ENCODE data around the gene PTPN11. TPM values are rescaled to one million over a fixed set of nuclear protein-coding genes. Genes with fewer than 3 reads are reported as not detected.
A peak's percentile ranks its signal among the peaks of the same experiment; 100 is the strongest.

Gene PTPN11
- total and polyA plus RNA-seq, 2 donors from 2014 or later, result 20.0 to 105 TPM

GRCh38 chr12:112480931-112481330 lies 62.2 kb downstream of the PTPN11 start:
- intact Hi-C loops (cut with DNase I), result no loop called here
- peaks cover 5 to 41% (median 21%) of the 10 kb centered on the region in 3 donors for H3K36me3 ChIP-seq (ENCODE audit: control insufficient read depth in 2 of 3, insufficient read depth in 3 of 3, low read length in 3 of 3)
- no peak for DNase-seq
- H3K9ac ChIP-seq (ENCODE audit: low read length in 3 of 3), result no peak overlapping the region
- no peaks in the 10 kb centered on the region for H3K27me3 ChIP-seq (ENCODE audit: control insufficient read depth, insufficient read depth, low read length)
- H3K4me3 ChIP-seq (ENCODE audit: low read length in 3 of 3), result no peak overlapping the region
- no peaks in the 10 kb centered on the region for H3K4me1 ChIP-seq (ENCODE audit: control insufficient read depth in 2 of 3, insufficient read depth in 2 of 3, low read depth in 1 of 3, low read length in 3 of 3)
- no peak overlapping the region for H3K27ac ChIP-seq (ENCODE audit: low read depth in 2 of 2, low read length in 2 of 2)
- no peaks in the 10 kb centered on the region for H3K9me3 ChIP-seq (ENCODE audit: control insufficient read depth in 2 of 3, insufficient read depth in 1 of 3, low read length in 3 of 3)
- TF ChIP-seq CTCF (IDR thresholded peaks at IDR 0.05; ENCODE audit: borderline replicate concordance, extremely low read depth, insufficient read depth), result no peak
- no peak for FAIRE-seq

- Histone ChIP-seq H3K9me3 (ENCODE audit: control insufficient read depth in 2 of 3, insufficient read depth in 1 of 3, low read length in 3 of 3) (no peaks in the 10 kb centered on the region), H3K27ac (ENCODE audit: low read depth in 2 of 2, low read length in 2 of 2) (no peak overlapping the region), H3K4me3 (ENCODE audit: low read length in 3 of 3) (no peak overlapping the region), H3K36me3 (ENCODE audit: control insufficient read depth in 2 of 3, insufficient read depth in 3 of 3, low read length in 3 of 3) (peaks cover 3 to 37% (median 26%) of the 10 kb centered on the region in 3 donors), H3K27me3 (ENCODE audit: control insufficient read depth, insufficient read depth, low read length) (no peaks in the 10 kb centered on the region), H3K4me1 (ENCODE audit: control insufficient read depth in 2 of 3, insufficient read depth in 2 of 3, low read depth in 1 of 3, low read length in 3 of 3) (no peaks in the 10 kb centered on the region), H3K9ac (ENCODE audit: low read length in 3 of 3) (no peak overlapping the region)
- TF ChIP-seq CTCF (IDR thresholded peaks at IDR 0.05; ENCODE audit: borderline replicate concordance, extremely low read depth, insufficient read depth), result no peak
- FAIRE-seq (no peak), DNase-seq (no peak)
- intact Hi-C loops (cut with DNase I), result no loop called here
These were observed 64.0 kb downstream of the PTPN11 start for GRCh38 chr12:112482733-112483132.

- Histone ChIP-seq H3K27ac (ENCODE audit: low read depth in 2 of 2, low read length in 2 of 2) (no peak overlapping the region), H3K4me1 (ENCODE audit: control insufficient read depth in 2 of 3, insufficient read depth in 2 of 3, low read depth in 1 of 3, low read length in 3 of 3) (no peaks in the 10 kb centered on the region), H3K9ac (ENCODE audit: low read length in 3 of 3) (no peak overlapping the region), H3K9me3 (ENCODE audit: control insufficient read depth in 2 of 3, insufficient read depth in 1 of 3, low read length in 3 of 3) (no peaks in the 10 kb centered on the region), H3K4me3 (ENCODE audit: low read length in 3 of 3) (no peak overlapping the region), H3K36me3 (ENCODE audit: control insufficient read depth in 2 of 3, insufficient read depth in 3 of 3, low read length in 3 of 3) (peaks cover 0 to 32% (median 31%) of the 10 kb centered on the region in 3 donors), H3K27me3 (ENCODE audit: control insufficient read depth, insufficient read depth, low read length) (no peaks in the 10 kb centered on the region)
- DNase-seq (peak in 1 of 5 donors; percentile 66), FAIRE-seq (no peak)
- intact Hi-C loops (cut with DNase I), result no loop called here
- no peak for TF ChIP-seq CTCF (IDR thresholded peaks at IDR 0.05; ENCODE audit: borderline replicate concordance, extremely low read depth, insufficient read depth)
These were observed 67.6 kb downstream of the PTPN11 start for GRCh38 chr12:112486361-112486760.

GRCh38 chr12:112488257-112488876 lies 69.6 kb downstream of the PTPN11 start:
- DNase-seq (no peak), FAIRE-seq (no peak)
- no peaks in the 10 kb centered on the region for H3K9me3 ChIP-seq (ENCODE audit: control insufficient read depth in 2 of 3, insufficient read depth in 1 of 3, low read length in 3 of 3)
- H3K4me3 ChIP-seq (ENCODE audit: low read length in 3 of 3), result no peak overlapping the region
- no peaks in the 10 kb centered on the region for H3K27me3 ChIP-seq (ENCODE audit: control insufficient read depth, insufficient read depth, low read length)
- no peak overlapping the region for H3K27ac ChIP-seq (ENCODE audit: low read depth in 2 of 2, low read length in 2 of 2)
- intact Hi-C loops (cut with DNase I), result no loop called here
- H3K4me1 ChIP-seq (ENCODE audit: control insufficient read depth in 2 of 3, insufficient read depth in 2 of 3, low read depth in 1 of 3, low read length in 3 of 3), result no peaks in the 10 kb centered on the region
- H3K9ac ChIP-seq (ENCODE audit: low read length in 3 of 3), result no peak overlapping the region
- no peak for TF ChIP-seq CTCF (IDR thresholded peaks at IDR 0.05; ENCODE audit: borderline replicate concordance, extremely low read depth, insufficient read depth)
- peaks cover 0 to 22% (median 19%) of the 10 kb centered on the region in 3 donors for H3K36me3 ChIP-seq (ENCODE audit: control insufficient read depth in 2 of 3, insufficient read depth in 3 of 3, low read length in 3 of 3)

Data from kidney (tissue), 14 donors.